GM19240 (cell line): ENCODE measurements around the gene KLF2.

Experiments used
- DNase-seq: peaks from one replicate; pipeline ENCODE4 v3.0.0; 2011; ENCODE audit warnings: low spot score; ENCODE audit not compliant: insufficient read length

Gene KLF2

GRCh38 chr19:16363133-16363851 is 38.7 kb downstream of the KLF2 start:
- DNase-seq = no peak

GRCh38 chr19:16363852-16364230 is 39.2 kb downstream of the KLF2 start:
- DNase-seq = no peak

- DNase-seq = no peak
Observed at GRCh38 chr19:16364231-16364865, 39.7 kb downstream of the KLF2 start.

GRCh38 chr19:16365300-16365996 is 40.8 kb downstream of the KLF2 start:
- no peak for DNase-seq

- DNase-seq = no peak
Observed at GRCh38 chr19:16366056-16366432, 41.4 kb downstream of the KLF2 start.

- DNase-seq = peak; percentile 44
Observed at GRCh38 chr19:16366433-16367260, 42.0 kb downstream of the KLF2 start.

GRCh38 chr19:16367261-16367683 is 42.6 kb downstream of the KLF2 start:
- DNase-seq = peak; percentile 33

GRCh38 chr19:16368385-16369305 is 44.0 kb downstream of the KLF2 start:
- no peak for DNase-seq

- no peak for DNase-seq
Observed at GRCh38 chr19:16369306-16369663, 44.7 kb downstream of the KLF2 start.

GRCh38 chr19:16369664-16370576 is 45.3 kb downstream of the KLF2 start:
- DNase-seq = no peak

- no peak for DNase-seq
Observed at GRCh38 chr19:16370641-16371391, 46.2 kb downstream of the KLF2 start.

- DNase-seq = peak; percentile 64
Observed at GRCh38 chr19:16371540-16371986, 46.9 kb downstream of the KLF2 start.

GRCh38 chr19:16372065-16372915 is 47.7 kb downstream of the KLF2 start:
- DNase-seq = no peak

- DNase-seq = no peak
Observed at GRCh38 chr19:16373079-16373478, 48.5 kb downstream of the KLF2 start.

GRCh38 chr19:16373532-16373931 is 48.9 kb downstream of the KLF2 start:
- no peak for DNase-seq

- DNase-seq = no peak
Observed at GRCh38 chr19:16373989-16374388, 49.4 kb downstream of the KLF2 start.

- no peak for DNase-seq
Observed at GRCh38 chr19:16374436-16374835, 49.8 kb downstream of the KLF2 start.
